Caco-2 (cell line): ENCODE results near the gene HADH. TPM values are rescaled to one million over a fixed set of nuclear protein-coding genes. Genes with fewer than 3 reads are reported as not detected.
A peak's percentile ranks its signal among the peaks of the same experiment; 100 is the strongest.

Experiments used
- BruUV-seq: library from RNA; stranded (reverse); fragments of 400-500 nt; replicated peaks from 2 replicates; lab custom pipeline; 2021; lab: Mats Ljungman, UMichigan
- CTCF ChIA-PET: fragments of 300-600 bp; sonication (Branson Sonifier 250); formaldehyde crosslinking; loops from one replicate; lab custom pipeline; 2022; ENCODE audit warnings: antibody characterized with exemption; lab: Charles Lee
- POLR2A ChIA-PET: fragments of 300-600 bp; sonication (Branson Sonifier 250); formaldehyde crosslinking; loops from one replicate; lab custom pipeline; 2022; ENCODE audit warnings: antibody characterized with exemption; lab: Charles Lee
- DNase-seq, 2 experiments: peaks; one replicate each; pipeline versions ENCODE4 v3.0.0 to v3.0.0-alpha.2; 2020 to 2022
- H3K27me3 ChIP-seq: replicated peaks from 2 replicates; pipeline ENCODE4 v1.6.0; 2011; ENCODE audit warnings: low read length; ENCODE audit not compliant: control insufficient read depth, insufficient read depth
- H3K36me3 ChIP-seq: 2 replicates; pipeline ENCODE4 v1.5.1; 2011; ENCODE audit warnings: low read length; ENCODE audit not compliant: control insufficient read depth, insufficient read depth
- H3K4me1 ChIP-seq: fragments of 250-450 bp; sonication (Bioruptor Pico); 2 replicates; pipeline ENCODE4 v1.5.1; 2020; ENCODE audit warnings: mild to moderate bottlenecking
- H3K4me3 ChIP-seq: 2 replicates; pipeline ENCODE4 v1.5.1; 2011; ENCODE audit warnings: low read depth, mild to moderate bottlenecking, control low read depth, low read length
- H3K9me3 ChIP-seq: fragments of 250-450 bp; sonication (Bioruptor Pico); 2 replicates; pipeline ENCODE4 v1.5.1; 2020; ENCODE audit warnings: mild to moderate bottlenecking, moderate library complexity
- H3K27ac Mint-ChIP-seq: one replicate; pipeline ENCODE4 v1.8.0; 2022; ENCODE audit warnings: mixed read lengths; ENCODE audit not compliant: unreplicated experiment
- H3K27me3 Mint-ChIP-seq: one replicate; pipeline ENCODE4 v1.8.0; 2022; ENCODE audit warnings: mixed read lengths; ENCODE audit not compliant: insufficient read depth, unreplicated experiment
- H3K36me3 Mint-ChIP-seq: one replicate; pipeline ENCODE4 v1.8.0; 2022; ENCODE audit warnings: mild to moderate bottlenecking, mixed read lengths; ENCODE audit not compliant: insufficient read depth, unreplicated experiment
- H3K4me1 Mint-ChIP-seq: one replicate; pipeline ENCODE4 v1.8.0; 2022; ENCODE audit warnings: low read depth, mixed read lengths; ENCODE audit not compliant: unreplicated experiment
- H3K4me3 Mint-ChIP-seq: one replicate; pipeline ENCODE4 v1.8.0; 2022; ENCODE audit warnings: mild to moderate bottlenecking, moderate library complexity, mixed read lengths; ENCODE audit not compliant: unreplicated experiment
- H3K9me3 Mint-ChIP-seq: one replicate; pipeline ENCODE4 v1.8.0; 2022; ENCODE audit warnings: mixed read lengths; ENCODE audit not compliant: unreplicated experiment
- CTCF ChIP-seq, 2 experiments: fragments of 200-600 bp in 1 of 2; IDR thresholded peaks; 1 replicate in 1 of 2; 2 replicates in 1 of 2; pipeline versions ENCODE4 v1.5.1 to v1.8.0; 2011 to 2022; ENCODE audit warnings: antibody characterized with exemption in 1 of 2, control low read depth in 1 of 2, inconsistent platforms in 1 of 2, low read depth in 1 of 2, low read length in 1 of 2, mild to moderate bottlenecking in 1 of 2, moderate library complexity in 1 of 2; ENCODE audit not compliant: insufficient read depth in 1 of 2, severe bottlenecking in 1 of 2, unreplicated experiment in 1 of 2
- intact Hi-C: fragments of 100-400 bp; cut with micrococcal nuclease; formaldehyde crosslinking; loops from one replicate; pipeline ENCODE4 v1.10.0; 2022; ENCODE audit not compliant: unreplicated experiment
- total RNA-seq: library from RNA; stranded (reverse); gene quantifications from 2 replicates; pipeline ENCODE4 v1.2.3, GENCODE V29; 2022

The HADH gene
- total RNA-seq, 1 experiment from 2014 or later, result 35.8 TPM

GRCh38 chr4:107988763-107989035 is 990 bp upstream of the HADH start:
- no peak overlapping the region for H3K4me3 Mint-ChIP-seq
- no TSS peak for BruUV-seq
- no peak for DNase-seq

GRCh38 chr4:107989162-107989536 is 540 bp upstream of the HADH start:
- Histone ChIP-seq H3K27me3 (no peaks in the 10 kb centered on the region), H3K4me3 (peak overlapping the region; percentile 95), H3K4me1 (no peaks in the 10 kb centered on the region), H3K9me3 (no peaks in the 10 kb centered on the region), H3K36me3 (no peaks in the 10 kb centered on the region)
- Mint-ChIP-seq H3K4me3 (peak overlapping the region; percentile 90), H3K27me3 (no peaks in the 10 kb centered on the region), H3K4me1 (peaks cover 13% of the 10 kb centered on the region), H3K36me3 (no peaks in the 10 kb centered on the region), H3K27ac (no peak overlapping the region), H3K9me3 (no peaks in the 10 kb centered on the region)
- TF ChIP-seq CTCF (IDR thresholded peaks at IDR 0.05; ENCODE audit: insufficient read depth in 1 of 2, low read depth in 1 of 2, low read length in 1 of 2, severe bottlenecking in 1 of 2, unreplicated experiment in 1 of 2), result no peak
- TSS peak; percentile 74 for BruUV-seq
- ChIA-PET POLR2A (interaction anchor here (1.6 kb wide), 1 partner anchor 269 kb away, joined by 5 read pairs; the partner anchor contains the start of gene PAPSS1), CTCF (no interaction called here)
- intact Hi-C loops, result loop anchor here (5.0 kb wide), 1 partner anchor 57 kb away; the partner anchor contains the start of gene CYP2U1
- DNase-seq, result no peak

More at GRCh38 chr4:107988763-107989035, 990 bp upstream of the HADH start:
- no peak overlapping the region for H3K27ac Mint-ChIP-seq
- no peaks in the 10 kb centered on the region for H3K27me3 ChIP-seq
- ChIA-PET CTCF (no interaction called here), POLR2A (no interaction called here)
- no peaks in the 10 kb centered on the region for H3K9me3 ChIP-seq
- peaks cover 13% of the 10 kb centered on the region for H3K4me1 Mint-ChIP-seq
- peak overlapping the region; percentile 8; the same call in 1 of the 2 replicates for H3K4me3 ChIP-seq
- no peaks in the 10 kb centered on the region for H3K27me3 Mint-ChIP-seq
- H3K4me1 ChIP-seq, result no peaks in the 10 kb centered on the region
- intact Hi-C loops, result loop anchor here (5.0 kb wide), 1 partner anchor 56 kb away; the partner anchor contains the start of gene CYP2U1
- H3K36me3 Mint-ChIP-seq, result no peaks in the 10 kb centered on the region
- H3K36me3 ChIP-seq, result no peaks in the 10 kb centered on the region
- no peak for TF ChIP-seq CTCF (IDR thresholded peaks at IDR 0.05; ENCODE audit: insufficient read depth in 1 of 2, low read depth in 1 of 2, low read length in 1 of 2, severe bottlenecking in 1 of 2, unreplicated experiment in 1 of 2)
- no peaks in the 10 kb centered on the region for H3K9me3 Mint-ChIP-seq

GRCh38 chr4:107991945-107992630 is 2.4 kb downstream of the HADH start:
- intact Hi-C loops, result no loop called here
- H3K27me3 ChIP-seq, result no peaks in the 10 kb centered on the region
- Mint-ChIP-seq H3K4me1 (peaks cover 13% of the 10 kb centered on the region), H3K4me3 (no peak overlapping the region), H3K27me3 (no peaks in the 10 kb centered on the region), H3K36me3 (no peaks in the 10 kb centered on the region), H3K9me3 (no peaks in the 10 kb centered on the region), H3K27ac (no peak overlapping the region)
- no peaks in the 10 kb centered on the region for H3K4me1 ChIP-seq
- no peaks in the 10 kb centered on the region for H3K36me3 ChIP-seq
- ChIA-PET CTCF (no interaction called here), POLR2A (interaction anchor here (0.6 kb wide), 1 partner anchor 259 kb away, joined by 3 read pairs; no protein-coding TSS in a partner anchor)
- BruUV-seq, result no TSS peak
- no peak for TF ChIP-seq CTCF (IDR thresholded peaks at IDR 0.05; ENCODE audit: insufficient read depth in 1 of 2, low read depth in 1 of 2, low read length in 1 of 2, severe bottlenecking in 1 of 2, unreplicated experiment in 1 of 2)
- H3K4me3 ChIP-seq, result no peak overlapping the region
- no peaks in the 10 kb centered on the region for H3K9me3 ChIP-seq
- DNase-seq, result no peak
